SK-N-SH treated with all-trans-retinoic acid at 6 μM for 48 hours (cell line): ENCODE measurements around the gene NOP14.

ENCODE experiments used
- ARNTL ChIP-seq: fragments of 450-650 bp; formaldehyde crosslinking; IDR thresholded peaks from 2 replicates; pipeline ENCODE4 v1.5.0; 2020; ENCODE audit warnings: low read depth, mild to moderate bottlenecking, moderate library complexity, borderline replicate concordance
- ISL1 ChIP-seq: fragments of 250-450 bp; sonication (Bioruptor Pico); IDR thresholded peaks from 2 replicates; pipeline ENCODE4 v2.1.2; 2022; ENCODE audit warnings: mild to moderate bottlenecking, moderate library complexity
- OSR1 ChIP-seq: fragments of 250-450 bp; sonication (Bioruptor Pico); IDR thresholded peaks from 2 replicates; pipeline ENCODE4 v1.8.0; 2022; ENCODE audit warnings: moderate library complexity, mild to moderate bottlenecking, inconsistent platforms
- PATZ1 ChIP-seq: fragments of 250-450 bp; sonication (Bioruptor Pico); IDR thresholded peaks from 2 replicates; pipeline ENCODE4 v1.8.0; 2020; ENCODE audit warnings: mild to moderate bottlenecking, moderate library complexity, borderline replicate concordance
- PPARA ChIP-seq: fragments of 250-450 bp; sonication (Bioruptor Pico); IDR thresholded peaks from 2 replicates; pipeline ENCODE4 v1.5.0; 2020; ENCODE audit warnings: mild to moderate bottlenecking, borderline replicate concordance
- ZFP3 ChIP-seq: fragments of 250-450 bp; sonication (Bioruptor Pico); IDR thresholded peaks from 2 replicates; pipeline ENCODE4 v1.5.0; 2020; ENCODE audit warnings: mild to moderate bottlenecking, moderate library complexity
- ZFP30 ChIP-seq: fragments of 450-650 bp; formaldehyde crosslinking; IDR thresholded peaks from 2 replicates; pipeline ENCODE4 v1.5.0; 2022; ENCODE audit warnings: mild to moderate bottlenecking, moderate library complexity
- ZNF8 ChIP-seq: fragments of 450-650 bp; formaldehyde crosslinking; IDR thresholded peaks from 2 replicates; pipeline ENCODE4 v1.5.0; 2020; ENCODE audit warnings: mild to moderate bottlenecking, moderate library complexity

- TF ChIP-seq ZFP30 = no peak
- no peak for TF ChIP-seq ISL1 (CRISPR knock-in tag)
- no peak for TF ChIP-seq ZFP3 (CRISPR knock-in tag)
- no peak for TF ChIP-seq ZNF8 (CRISPR knock-in tag)
- TF ChIP-seq ARNTL (CRISPR knock-in tag) = no peak
- TF ChIP-seq OSR1 (CRISPR knock-in tag) = no peak
- no peak for TF ChIP-seq PPARA
- no peak for TF ChIP-seq PATZ1 (CRISPR knock-in tag)
Observed at GRCh38 chr4:2991243-2991642, 28.0 kb upstream of the NOP14 start.
